ENCODE results near the gene DPM2.

Gene DPM2

GRCh38 chr9:127941961-127942215, 4.2 kb upstream of the DPM2 start:
- DNase-seq (ENCODE audit: insufficient read length) (no peak), FAIRE-seq (no peak)
- TF ChIP-seq POLR2AphosphoS5 (IDR thresholded peaks at IDR 0.05; ENCODE audit: low read depth, low read length) (no peak), POLR2A (IDR thresholded peaks at IDR 0.05; ENCODE audit: low read depth, low read length) (no peak), TAF1 (IDR thresholded peaks at IDR 0.05; ENCODE audit: borderline replicate concordance, low read depth, low read length) (no peak)

GRCh38 chr9:127941062-127941960, 3.7 kb upstream of the DPM2 start:
- DNase-seq (ENCODE audit: insufficient read length) (no peak), FAIRE-seq (no peak)
- TF ChIP-seq POLR2AphosphoS5 (IDR thresholded peaks at IDR 0.05; ENCODE audit: low read depth, low read length), result no peak
- TF ChIP-seq TAF1 (IDR thresholded peaks at IDR 0.05; ENCODE audit: borderline replicate concordance, low read depth, low read length), result no peak
- no peak for TF ChIP-seq POLR2A (IDR thresholded peaks at IDR 0.05; ENCODE audit: low read depth, low read length)

- TF ChIP-seq TAF1 (IDR thresholded peaks at IDR 0.05; ENCODE audit: borderline replicate concordance, low read depth, low read length), result no peak
- no peak for TF ChIP-seq POLR2A (IDR thresholded peaks at IDR 0.05; ENCODE audit: low read depth, low read length)
- TF ChIP-seq POLR2AphosphoS5 (IDR thresholded peaks at IDR 0.05; ENCODE audit: low read depth, low read length), result no peak
- DNase-seq (ENCODE audit: insufficient read length) (no peak), FAIRE-seq (no peak)
Measured at GRCh38 chr9:127940593-127940992, 2.9 kb upstream of the DPM2 start.

- TF ChIP-seq POLR2A (IDR thresholded peaks at IDR 0.05; ENCODE audit: low read depth, low read length) (no peak), TAF1 (IDR thresholded peaks at IDR 0.05; ENCODE audit: borderline replicate concordance, low read depth, low read length) (no peak), POLR2AphosphoS5 (IDR thresholded peaks at IDR 0.05; ENCODE audit: low read depth, low read length) (no peak; the same call in 1 of the 2 replicates)
- FAIRE-seq, result no peak
- no peak for DNase-seq (ENCODE audit: insufficient read length)
Measured at GRCh38 chr9:127938298-127938690, 640 bp upstream of the DPM2 start.

- DNase-seq (ENCODE audit: insufficient read length), result no peak
- FAIRE-seq, result no peak
- TF ChIP-seq POLR2A (IDR thresholded peaks at IDR 0.05; ENCODE audit: low read depth, low read length) (no peak), TAF1 (IDR thresholded peaks at IDR 0.05; ENCODE audit: borderline replicate concordance, low read depth, low read length) (no peak), POLR2AphosphoS5 (IDR thresholded peaks at IDR 0.05; ENCODE audit: low read depth, low read length) (no peak)
Measured at GRCh38 chr9:127937056-127937387, 632 bp downstream of the DPM2 start.

GRCh38 chr9:127936347-127936852, 1.3 kb downstream of the DPM2 start:
- FAIRE-seq (no peak), DNase-seq (ENCODE audit: insufficient read length) (no peak)
- TF ChIP-seq POLR2A (IDR thresholded peaks at IDR 0.05; ENCODE audit: low read depth, low read length) (no peak), POLR2AphosphoS5 (IDR thresholded peaks at IDR 0.05; ENCODE audit: low read depth, low read length) (no peak)

- no peak for TF ChIP-seq TAF1 (IDR thresholded peaks at IDR 0.05; ENCODE audit: borderline replicate concordance, low read depth, low read length)
- TF ChIP-seq POLR2A (IDR thresholded peaks at IDR 0.05; ENCODE audit: low read depth, low read length), result no peak
- no peak for TF ChIP-seq POLR2AphosphoS5 (IDR thresholded peaks at IDR 0.05; ENCODE audit: low read depth, low read length)
- DNase-seq (ENCODE audit: insufficient read length) (no peak), FAIRE-seq (no peak)
Measured at GRCh38 chr9:127935765-127936221, 1.9 kb downstream of the DPM2 start.

GRCh38 chr9:127934986-127935385, 2.7 kb downstream of the DPM2 start:
- FAIRE-seq, result no peak
- DNase-seq (ENCODE audit: insufficient read length), result no peak
- TF ChIP-seq TAF1 (IDR thresholded peaks at IDR 0.05; ENCODE audit: borderline replicate concordance, low read depth, low read length) (no peak), POLR2AphosphoS5 (IDR thresholded peaks at IDR 0.05; ENCODE audit: low read depth, low read length) (no peak), POLR2A (IDR thresholded peaks at IDR 0.05; ENCODE audit: low read depth, low read length) (no peak)

GRCh38 chr9:127934248-127934647, 3.4 kb downstream of the DPM2 start:
- DNase-seq (ENCODE audit: insufficient read length) (no peak), FAIRE-seq (no peak)
- TF ChIP-seq TAF1 (IDR thresholded peaks at IDR 0.05; ENCODE audit: borderline replicate concordance, low read depth, low read length) (no peak), POLR2A (IDR thresholded peaks at IDR 0.05; ENCODE audit: low read depth, low read length) (no peak), POLR2AphosphoS5 (IDR thresholded peaks at IDR 0.05; ENCODE audit: low read depth, low read length) (no peak)

GRCh38 chr9:127931092-127931881, 6.4 kb downstream of the DPM2 start:
- FAIRE-seq (peak; percentile 40), DNase-seq (ENCODE audit: insufficient read length) (no peak)
- TF ChIP-seq POLR2A (IDR thresholded peaks at IDR 0.05; ENCODE audit: low read depth, low read length) (no peak), TAF1 (IDR thresholded peaks at IDR 0.05; ENCODE audit: borderline replicate concordance, low read depth, low read length) (no peak), POLR2AphosphoS5 (IDR thresholded peaks at IDR 0.05; ENCODE audit: low read depth, low read length) (no peak; the same call in 1 of the 2 replicates)

GRCh38 chr9:127930231-127931091, 7.2 kb downstream of the DPM2 start, which contains the start of gene PIP5KL1:
TSS of gene PIP5KL1 (minus strand) at chr9:127930777. CDS start at chr9:127930752, 25 bp downstream.
- peak; percentile 98 for DNase-seq (ENCODE audit: insufficient read length)
- TF ChIP-seq POLR2AphosphoS5 (IDR thresholded peaks at IDR 0.05; ENCODE audit: low read depth, low read length) (no peak), POLR2A (IDR thresholded peaks at IDR 0.05; ENCODE audit: low read depth, low read length) (no peak), TAF1 (IDR thresholded peaks at IDR 0.05; ENCODE audit: borderline replicate concordance, low read depth, low read length) (no peak)
- peak; percentile 95 for FAIRE-seq
